Gastroesophageal sphincter (tissue), 3 donors: ENCODE results near the gene SPATA6.
"Not testable (repeated sequence)": the region's sequence is repeated elsewhere in the genome, so short reads cannot be mapped to it uniquely, and the experiment has no call there.

Source experiments
- POLR2A ChIP-seq, 2 donors: fragments of 450-650 bp; IDR thresholded peaks; one replicate each; pipeline ENCODE4 v1.6.1; 2017; ENCODE audit warnings: antibody characterized with exemption in 2 of 2, mild to moderate bottlenecking in 2 of 2, moderate library complexity in 1 of 2
- POLR2AphosphoS5 ChIP-seq: sonication (generic); formaldehyde crosslinking; IDR thresholded peaks from one replicate; pipeline ENCODE4 v1.6.1; 2017; ENCODE audit warnings: antibody characterized with exemption
- TF ChIP-seq, protein P1 (sequence below), 4 experiments: fragments of 200-600 bp in 2 of 4; fragments of 450-650 bp in 2 of 4; sonication (generic) in 1 of 4; IDR thresholded peaks; one replicate each; pipeline ENCODE4 v1.5.1; 2017 to 2019; ENCODE audit warnings: antibody characterized with exemption in 4 of 4, mild to moderate bottlenecking in 2 of 4, moderate library complexity in 2 of 4

DNA sequence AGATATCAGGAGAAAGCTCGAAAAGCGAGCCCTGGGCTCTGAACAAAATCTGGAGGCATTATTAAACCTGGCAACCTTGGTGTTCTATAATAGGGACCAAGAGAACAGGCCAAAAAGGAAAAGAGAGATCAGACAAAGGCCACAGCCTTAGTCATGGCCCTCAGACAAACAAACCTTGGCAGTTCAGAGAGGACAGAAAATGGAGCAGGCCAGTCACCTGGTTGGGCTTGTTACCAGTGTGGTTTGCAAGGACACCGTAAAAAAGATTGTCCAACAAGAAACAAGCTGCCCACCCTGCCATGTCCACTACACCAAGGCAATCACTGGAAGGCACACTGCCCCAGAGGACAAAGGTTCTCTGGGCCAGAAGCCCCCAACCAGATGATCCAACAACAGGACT is 31.2 kb downstream of the SPATA6 start:
- TF ChIP-seq, protein P1, sequence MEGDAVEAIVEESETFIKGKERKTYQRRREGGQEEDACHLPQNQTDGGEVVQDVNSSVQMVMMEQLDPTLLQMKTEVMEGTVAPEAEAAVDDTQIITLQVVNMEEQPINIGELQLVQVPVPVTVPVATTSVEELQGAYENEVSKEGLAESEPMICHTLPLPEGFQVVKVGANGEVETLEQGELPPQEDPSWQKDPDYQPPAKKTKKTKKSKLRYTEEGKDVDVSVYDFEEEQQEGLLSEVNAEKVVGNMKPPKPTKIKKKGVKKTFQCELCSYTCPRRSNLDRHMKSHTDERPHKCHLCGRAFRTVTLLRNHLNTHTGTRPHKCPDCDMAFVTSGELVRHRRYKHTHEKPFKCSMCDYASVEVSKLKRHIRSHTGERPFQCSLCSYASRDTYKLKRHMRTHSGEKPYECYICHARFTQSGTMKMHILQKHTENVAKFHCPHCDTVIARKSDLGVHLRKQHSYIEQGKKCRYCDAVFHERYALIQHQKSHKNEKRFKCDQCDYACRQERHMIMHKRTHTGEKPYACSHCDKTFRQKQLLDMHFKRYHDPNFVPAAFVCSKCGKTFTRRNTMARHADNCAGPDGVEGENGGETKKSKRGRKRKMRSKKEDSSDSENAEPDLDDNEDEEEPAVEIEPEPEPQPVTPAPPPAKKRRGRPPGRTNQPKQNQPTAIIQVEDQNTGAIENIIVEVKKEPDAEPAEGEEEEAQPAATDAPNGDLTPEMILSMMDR (IDR thresholded peaks at IDR 0.05) = not testable (repeated sequence)
- TF ChIP-seq POLR2AphosphoS5; POLR2A (IDR thresholded peaks at IDR 0.05): not testable (repeated sequence)
